Measurements from ENCODE around the gene FUT7. TPM values are rescaled to one million over a fixed set of nuclear protein-coding genes. Genes with fewer than 3 reads are reported as not detected.
A peak's percentile ranks its signal among the peaks of the same experiment; 100 is the strongest.

The FUT7 gene
- polyA plus RNA-seq, 3 donors, result 6.1 to 13.4 (median 10.5) TPM

- no peak overlapping the region for H3K27ac ChIP-seq (ENCODE audit: low read depth in 1 of 2, low read length in 2 of 2)
- intact Hi-C loops (cut with micrococcal nuclease), result loop anchor here (5.0 to 10.0 kb wide), 2 partner anchors 33 to 280 kb away; partner anchors contain the start of gene FUT7 (in 1 of the 2)
- no peak overlapping the region for H3K4me2 ChIP-seq (replicated peaks; ENCODE audit: extremely low read depth, low read length, poor library complexity, severe bottlenecking)
- H3K9me3 ChIP-seq (replicated peaks in 1 of 2; ENCODE audit: control insufficient read depth in 1 of 2, insufficient read depth in 1 of 2, low read length in 2 of 2), result no peaks in the 10 kb centered on the region
- no peak overlapping the region for H2AFZ ChIP-seq (ENCODE audit: insufficient read depth, low read depth, low read length, poor library complexity, severe bottlenecking)
- H3K27ac Mint-ChIP-seq, result no peak overlapping the region
- peaks cover 0 to 5% of the 10 kb centered on the region in 2 donors for H3K36me3 ChIP-seq (replicated peaks in 1 of 2; ENCODE audit: control insufficient read depth in 1 of 2, insufficient read depth in 2 of 2, low read length in 2 of 2)
- H3K9me3 Mint-ChIP-seq, result no peaks in the 10 kb centered on the region
- H3K36me3 Mint-ChIP-seq, result peaks cover 6 to 18% of the 10 kb centered on the region in 2 donors
- H3K4me3 Mint-ChIP-seq, result no peak overlapping the region
- H3K27me3 ChIP-seq (ENCODE audit: control insufficient read depth in 2 of 2, insufficient read depth in 2 of 2, low read length in 2 of 2), result peaks cover 0 to 5% of the 10 kb centered on the region in 2 donors
- H3K9ac ChIP-seq (ENCODE audit: insufficient read depth, low read length, poor library complexity, severe bottlenecking), result no peak overlapping the region
- H3K4me1 ChIP-seq (ENCODE audit: control insufficient read depth in 1 of 2, insufficient read depth in 2 of 2, low read length in 2 of 2), result peaks cover 23 to 24% of the 10 kb centered on the region in 2 donors
- TF ChIP-seq CTCF (IDR thresholded peaks at IDR 0.05), result no peak
- no peaks in the 10 kb centered on the region for H4K20me1 ChIP-seq (ENCODE audit: insufficient read depth, low read length)
- H3K4me1 Mint-ChIP-seq, result peaks cover 20% of the 10 kb centered on the region
- DNase-seq, result no peak
- H3K79me2 ChIP-seq (ENCODE audit: insufficient read depth, low read length), result peaks cover 6% of the 10 kb centered on the region
- H3K4me3 ChIP-seq (replicated peaks in 1 of 3; ENCODE audit: low read depth in 2 of 3, low read length in 3 of 3), result no peak overlapping the region
- H3K27me3 Mint-ChIP-seq (ENCODE audit: low read depth in 3 of 3), result peaks cover 13 to 22% (median 14%) of the 10 kb centered on the region in 3 donors
- 96% methylated on average over 12 of the region's 12 CpGs for WGBS (ENCODE audit: insufficient coverage)
Measured at GRCh38 chr9:137064880-137065164, 32.9 kb upstream of the FUT7 start.

- Mint-ChIP-seq H3K4me1 (peaks cover 16% of the 10 kb centered on the region), H3K27ac (no peak overlapping the region), H3K36me3 (peaks cover 6 to 18% of the 10 kb centered on the region in 2 donors), H3K27me3 (ENCODE audit: low read depth in 3 of 3) (peaks cover 14 to 22% (median 14%) of the 10 kb centered on the region in 3 donors), H3K9me3 (no peaks in the 10 kb centered on the region), H3K4me3 (no peak overlapping the region)
- WGBS (ENCODE audit: insufficient coverage), result 57% methylated on average over 54 of the region's 55 CpGs
- Histone ChIP-seq H3K4me2 (replicated peaks; ENCODE audit: extremely low read depth, low read length, poor library complexity, severe bottlenecking) (no peak overlapping the region), H3K36me3 (replicated peaks in 1 of 2; ENCODE audit: control insufficient read depth in 1 of 2, insufficient read depth in 2 of 2, low read length in 2 of 2) (peaks cover 0 to 5% of the 10 kb centered on the region in 2 donors), H3K4me3 (replicated peaks in 1 of 3; ENCODE audit: low read depth in 2 of 3, low read length in 3 of 3) (no peak overlapping the region), H3K4me1 (ENCODE audit: control insufficient read depth in 1 of 2, insufficient read depth in 2 of 2, low read length in 2 of 2) (peaks cover 18 to 19% of the 10 kb centered on the region in 2 donors), H3K27ac (ENCODE audit: low read depth in 1 of 2, low read length in 2 of 2) (no peak overlapping the region), H3K9me3 (replicated peaks in 1 of 2; ENCODE audit: control insufficient read depth in 1 of 2, insufficient read depth in 1 of 2, low read length in 2 of 2) (no peaks in the 10 kb centered on the region), H2AFZ (ENCODE audit: insufficient read depth, low read depth, low read length, poor library complexity, severe bottlenecking) (no peak overlapping the region), H3K79me2 (ENCODE audit: insufficient read depth, low read length) (peaks cover 6% of the 10 kb centered on the region), H3K9ac (ENCODE audit: insufficient read depth, low read length, poor library complexity, severe bottlenecking) (no peak overlapping the region), H4K20me1 (ENCODE audit: insufficient read depth, low read length) (no peaks in the 10 kb centered on the region), H3K27me3 (ENCODE audit: control insufficient read depth in 2 of 2, insufficient read depth in 2 of 2, low read length in 2 of 2) (peaks cover 0 to under 1% of the 10 kb centered on the region in 2 donors)
- peak; percentile 98 for TF ChIP-seq CTCF (IDR thresholded peaks at IDR 0.05)
- DNase-seq, result peak; percentile 48 to 64 (median 57)
- intact Hi-C loops (cut with micrococcal nuclease), result loop anchor here in 1 of 2 donors (10.0 kb wide), 1 partner anchor 279 kb away; no protein-coding TSS in a partner anchor
Measured at GRCh38 chr9:137064027-137064879, 32.4 kb upstream of the FUT7 start.

Data from CD14-positive monocyte (primary cell).